Measurements from ENCODE around the gene POLR2M.

DNA sequence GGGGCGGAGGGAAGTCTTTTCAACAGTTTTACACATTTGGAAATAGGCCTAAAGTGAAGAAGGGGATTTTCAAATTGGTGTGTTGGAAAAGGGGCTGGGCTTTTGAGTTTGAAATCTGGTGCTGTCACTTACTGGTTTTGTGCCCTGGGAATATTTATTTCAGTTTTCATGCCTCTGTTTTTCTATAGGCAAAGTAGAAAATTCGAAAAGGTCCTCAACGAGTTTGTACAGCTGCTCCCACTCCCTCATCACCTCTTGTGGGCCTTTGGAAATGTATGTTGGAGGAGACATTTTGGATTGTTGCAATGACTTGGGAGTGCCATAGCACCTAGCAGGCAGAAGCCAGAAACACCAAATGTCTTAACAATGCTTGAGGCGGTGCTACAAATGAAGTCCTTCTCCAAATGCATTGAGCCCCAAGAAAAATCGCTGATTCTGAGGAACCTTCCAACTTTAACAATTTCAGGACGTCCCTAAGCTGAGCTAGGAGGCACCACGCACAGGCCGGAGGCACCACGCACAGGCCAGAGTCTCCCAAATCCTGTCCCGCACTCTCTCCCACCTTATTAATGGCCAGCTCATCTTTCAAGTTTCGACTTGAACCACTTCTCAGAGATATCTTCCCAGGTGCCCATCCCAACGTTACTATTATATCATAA is 639 bp upstream of the POLR2M start:
- TF ChIP-seq, protein P1, sequence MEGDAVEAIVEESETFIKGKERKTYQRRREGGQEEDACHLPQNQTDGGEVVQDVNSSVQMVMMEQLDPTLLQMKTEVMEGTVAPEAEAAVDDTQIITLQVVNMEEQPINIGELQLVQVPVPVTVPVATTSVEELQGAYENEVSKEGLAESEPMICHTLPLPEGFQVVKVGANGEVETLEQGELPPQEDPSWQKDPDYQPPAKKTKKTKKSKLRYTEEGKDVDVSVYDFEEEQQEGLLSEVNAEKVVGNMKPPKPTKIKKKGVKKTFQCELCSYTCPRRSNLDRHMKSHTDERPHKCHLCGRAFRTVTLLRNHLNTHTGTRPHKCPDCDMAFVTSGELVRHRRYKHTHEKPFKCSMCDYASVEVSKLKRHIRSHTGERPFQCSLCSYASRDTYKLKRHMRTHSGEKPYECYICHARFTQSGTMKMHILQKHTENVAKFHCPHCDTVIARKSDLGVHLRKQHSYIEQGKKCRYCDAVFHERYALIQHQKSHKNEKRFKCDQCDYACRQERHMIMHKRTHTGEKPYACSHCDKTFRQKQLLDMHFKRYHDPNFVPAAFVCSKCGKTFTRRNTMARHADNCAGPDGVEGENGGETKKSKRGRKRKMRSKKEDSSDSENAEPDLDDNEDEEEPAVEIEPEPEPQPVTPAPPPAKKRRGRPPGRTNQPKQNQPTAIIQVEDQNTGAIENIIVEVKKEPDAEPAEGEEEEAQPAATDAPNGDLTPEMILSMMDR (IDR thresholded peaks at IDR 0.05; ENCODE audit: low read depth, low read length, missing input control) = no peak
- no peak for TF ChIP-seq SP1 (IDR thresholded peaks at IDR 0.05)
- TF ChIP-seq, protein P2, sequence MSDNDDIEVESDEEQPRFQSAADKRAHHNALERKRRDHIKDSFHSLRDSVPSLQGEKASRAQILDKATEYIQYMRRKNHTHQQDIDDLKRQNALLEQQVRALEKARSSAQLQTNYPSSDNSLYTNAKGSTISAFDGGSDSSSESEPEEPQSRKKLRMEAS (IDR thresholded peaks at IDR 0.05) = no peak
- TF ChIP-seq, protein P3, sequence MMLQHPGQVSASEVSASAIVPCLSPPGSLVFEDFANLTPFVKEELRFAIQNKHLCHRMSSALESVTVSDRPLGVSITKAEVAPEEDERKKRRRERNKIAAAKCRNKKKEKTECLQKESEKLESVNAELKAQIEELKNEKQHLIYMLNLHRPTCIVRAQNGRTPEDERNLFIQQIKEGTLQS (IDR thresholded peaks at IDR 0.05) = no peak
- TF ChIP-seq FOXA1 (IDR thresholded peaks at IDR 0.05) = no peak
- no peak for TF ChIP-seq RXRA (IDR thresholded peaks at IDR 0.05)
- no peak for TF ChIP-seq RAD21 (IDR thresholded peaks at IDR 0.05)
- no peak for TF ChIP-seq NR2F2 (IDR thresholded peaks at IDR 0.05)
- TF ChIP-seq HNF4G (IDR thresholded peaks at IDR 0.05) = no peak
- no peak for TF ChIP-seq GABPA (IDR thresholded peaks at IDR 0.05 in 1 of 2, conservative IDR thresholded peaks at IDR 0.05 in 1 of 2)
- TF ChIP-seq TAF1 (conservative IDR thresholded peaks at IDR 0.05) = no peak
